C4-2B (cell line): Measurements from ENCODE around the gene ASB13.

Experiments
- H3K27ac ChIP-seq: fragments of 450-650 bp; 2 replicates; pipeline ENCODE4 v1.5.1; 2017
- ZFX ChIP-seq: fragments of 450-650 bp; IDR thresholded peaks from 2 replicates; pipeline ENCODE4 v1.6.1; 2017
- TF ChIP-seq, protein P1 (sequence below): fragments of 450-650 bp; conservative IDR thresholded peaks from 2 replicates; pipeline ENCODE4 v1.5.1; 2017; ENCODE audit warnings: mild to moderate bottlenecking

Gene ASB13

DNA sequence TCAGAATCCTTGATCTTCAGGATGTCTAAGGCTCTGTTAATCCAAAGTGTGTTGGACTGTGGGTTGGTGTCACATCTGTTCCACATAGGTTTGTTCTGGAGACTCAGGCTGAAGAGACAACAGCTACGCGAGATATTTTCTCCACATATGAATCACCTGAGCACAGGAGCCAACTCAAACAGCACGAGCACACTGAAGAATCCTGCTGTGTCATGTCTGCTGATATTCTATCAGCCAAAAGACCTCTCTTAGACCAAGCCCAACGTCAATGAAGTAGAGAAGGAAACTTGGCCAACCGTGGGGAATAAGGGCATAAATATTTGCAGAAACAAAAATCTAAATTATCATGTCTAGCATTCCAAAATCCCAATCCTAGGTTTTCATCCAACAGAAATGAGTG lies 15.5 kb upstream of the ASB13 start:
- H3K27ac ChIP-seq, result no peak overlapping the region
- no peak for TF ChIP-seq ZFX
- TF ChIP-seq, protein P1, sequence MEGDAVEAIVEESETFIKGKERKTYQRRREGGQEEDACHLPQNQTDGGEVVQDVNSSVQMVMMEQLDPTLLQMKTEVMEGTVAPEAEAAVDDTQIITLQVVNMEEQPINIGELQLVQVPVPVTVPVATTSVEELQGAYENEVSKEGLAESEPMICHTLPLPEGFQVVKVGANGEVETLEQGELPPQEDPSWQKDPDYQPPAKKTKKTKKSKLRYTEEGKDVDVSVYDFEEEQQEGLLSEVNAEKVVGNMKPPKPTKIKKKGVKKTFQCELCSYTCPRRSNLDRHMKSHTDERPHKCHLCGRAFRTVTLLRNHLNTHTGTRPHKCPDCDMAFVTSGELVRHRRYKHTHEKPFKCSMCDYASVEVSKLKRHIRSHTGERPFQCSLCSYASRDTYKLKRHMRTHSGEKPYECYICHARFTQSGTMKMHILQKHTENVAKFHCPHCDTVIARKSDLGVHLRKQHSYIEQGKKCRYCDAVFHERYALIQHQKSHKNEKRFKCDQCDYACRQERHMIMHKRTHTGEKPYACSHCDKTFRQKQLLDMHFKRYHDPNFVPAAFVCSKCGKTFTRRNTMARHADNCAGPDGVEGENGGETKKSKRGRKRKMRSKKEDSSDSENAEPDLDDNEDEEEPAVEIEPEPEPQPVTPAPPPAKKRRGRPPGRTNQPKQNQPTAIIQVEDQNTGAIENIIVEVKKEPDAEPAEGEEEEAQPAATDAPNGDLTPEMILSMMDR, result no peak

DNA sequence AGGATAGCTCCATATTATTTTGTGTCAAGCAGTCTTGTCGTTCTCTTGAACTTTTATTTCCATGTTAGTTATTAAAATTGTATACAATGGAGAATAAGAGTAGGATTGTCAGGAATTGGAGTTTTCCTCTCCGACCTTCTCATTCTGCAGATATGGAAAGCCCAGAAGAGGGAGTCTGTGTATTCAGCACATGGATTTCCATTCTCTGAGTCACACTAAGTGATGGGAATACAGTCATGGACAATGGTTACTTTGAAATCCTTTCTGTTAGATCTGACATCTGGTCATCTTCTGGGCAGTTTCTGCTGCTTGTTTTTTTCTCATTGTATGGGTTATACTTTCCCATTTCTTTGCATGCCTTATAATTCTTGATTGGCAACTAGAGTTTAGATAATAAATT lies 13.2 kb upstream of the ASB13 start:
- no peak for TF ChIP-seq ZFX
- TF ChIP-seq, protein P1, result no peak
- no peak overlapping the region for H3K27ac ChIP-seq

DNA sequence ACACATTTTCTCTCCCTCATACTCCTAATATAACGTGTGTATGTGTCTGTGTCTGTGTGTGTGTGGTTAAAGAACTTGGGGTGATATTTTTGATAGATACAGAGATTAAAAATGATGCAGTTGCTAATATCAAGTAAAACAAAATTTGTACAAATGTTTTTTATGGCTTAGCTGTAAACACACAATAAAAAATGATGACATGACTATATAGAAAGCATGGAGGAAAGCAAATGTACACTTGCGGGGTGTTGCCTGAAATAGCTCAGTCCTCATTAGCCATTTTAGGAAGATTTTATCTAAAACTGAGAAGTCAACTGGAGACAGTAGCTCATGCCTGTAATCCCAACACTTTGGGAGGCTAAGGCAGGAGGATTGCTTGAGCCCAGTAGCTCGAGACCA lies 12.6 kb upstream of the ASB13 start:
- no peak overlapping the region for H3K27ac ChIP-seq
- TF ChIP-seq, protein P1, result no peak
- TF ChIP-seq ZFX, result no peak

DNA sequence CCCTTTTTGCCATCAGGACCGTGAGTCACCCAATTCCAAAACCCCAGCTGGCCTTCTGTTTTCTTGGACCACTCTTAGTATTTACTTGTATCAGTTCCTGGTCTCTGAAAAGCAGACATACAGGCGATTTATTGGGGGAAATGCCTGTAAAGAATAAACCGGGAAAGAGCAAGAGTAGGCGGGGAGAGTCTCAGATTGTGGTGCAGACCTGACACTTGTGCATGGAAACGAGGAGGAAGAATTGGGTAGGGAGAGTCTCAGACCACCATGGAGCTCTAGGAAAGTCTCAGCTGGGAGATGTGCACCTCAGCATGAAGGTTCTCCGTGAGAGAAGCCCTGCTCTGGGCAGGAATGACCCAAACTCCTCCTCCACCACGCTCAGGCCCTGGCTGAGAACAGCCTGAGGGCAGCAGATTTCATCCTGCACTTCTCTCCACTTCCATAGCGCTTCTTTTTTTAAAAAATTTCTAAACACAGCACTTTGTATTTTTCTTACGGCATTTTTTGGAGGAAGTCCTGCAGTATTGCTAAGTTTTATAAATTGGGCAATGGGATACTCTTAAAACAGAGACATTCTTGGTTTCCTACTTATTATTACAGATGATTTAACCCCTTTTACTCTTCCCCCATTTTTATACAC lies 12.1 kb upstream of the ASB13 start:
- TF ChIP-seq, protein P1, result no peak
- TF ChIP-seq ZFX, result no peak
- H3K27ac ChIP-seq, result no peak overlapping the region

DNA sequence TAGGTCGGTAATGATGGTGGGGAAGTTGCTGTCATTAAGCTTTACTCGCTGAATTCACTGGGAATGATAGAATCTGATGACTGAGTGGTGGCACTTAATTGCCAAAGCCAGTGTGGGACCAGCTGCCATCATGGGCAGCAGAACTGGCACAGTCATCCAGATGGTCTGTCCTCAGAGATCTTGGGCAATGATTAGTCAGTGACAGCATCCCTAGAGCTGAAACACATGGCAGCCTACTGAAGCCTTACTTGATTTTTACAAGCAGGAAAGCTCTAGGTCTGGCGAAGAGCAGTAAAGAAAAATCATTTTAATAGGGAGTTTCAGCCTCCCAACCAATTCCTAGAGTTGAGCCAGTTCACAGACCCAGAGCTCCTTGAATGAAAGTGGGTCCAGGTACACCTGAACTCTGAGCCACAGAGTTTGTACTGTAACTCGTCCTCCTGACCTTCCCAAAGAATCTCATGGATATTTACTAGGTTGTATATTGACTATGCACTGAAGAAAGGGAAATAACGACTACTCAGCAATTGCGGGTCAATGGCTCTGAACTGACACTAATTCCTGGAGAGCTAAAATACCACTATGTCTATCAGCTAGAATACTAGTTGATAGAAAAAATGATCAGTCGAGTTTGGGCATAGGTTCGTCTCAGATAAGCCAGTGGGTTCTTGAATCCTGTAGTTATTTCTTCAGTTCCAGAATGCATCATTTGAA lies 4.4 kb upstream of the ASB13 start:
- no peak for TF ChIP-seq ZFX
- TF ChIP-seq, protein P1, result no peak
- no peak overlapping the region for H3K27ac ChIP-seq

DNA sequence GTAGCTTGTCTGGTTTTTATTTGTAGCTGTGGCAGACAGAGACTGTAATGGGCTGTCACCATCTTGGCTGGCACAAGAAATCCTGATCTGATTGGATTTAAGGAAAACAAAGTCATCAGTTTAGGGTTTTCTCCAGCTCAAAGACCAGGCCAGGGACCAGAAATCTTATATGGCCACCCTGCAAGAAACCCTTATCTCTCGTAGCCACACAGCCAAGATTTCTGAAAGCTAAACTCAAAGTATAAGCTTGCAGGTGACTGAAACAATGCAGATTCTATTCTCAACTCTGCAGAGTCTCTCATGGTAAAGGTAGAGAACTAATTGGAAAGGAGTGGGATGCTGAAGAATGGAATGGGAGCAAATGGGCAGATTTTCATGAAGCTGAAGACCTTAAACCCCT lies 3.2 kb upstream of the ASB13 start:
- no peak overlapping the region for H3K27ac ChIP-seq
- TF ChIP-seq ZFX, result no peak
- TF ChIP-seq, protein P1, result no peak

DNA sequence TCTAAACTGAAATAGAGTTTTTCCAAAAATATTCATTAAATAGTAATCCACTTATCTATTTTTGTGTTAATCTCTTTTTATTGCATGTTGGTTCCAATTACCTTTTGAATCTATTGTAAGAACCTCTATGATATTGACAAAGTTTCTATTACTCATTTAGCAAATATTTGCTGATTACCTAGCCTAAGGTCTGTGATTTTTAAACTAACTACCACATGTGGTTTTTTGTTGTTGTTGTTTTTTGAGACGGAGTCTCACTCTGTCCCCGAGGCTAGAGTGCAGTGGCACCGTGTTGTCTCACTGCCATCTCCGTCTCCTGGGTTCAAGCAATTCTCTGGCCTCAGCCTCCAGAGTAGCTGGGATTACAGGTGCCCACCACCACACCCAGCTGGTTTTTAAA lies 2.0 kb upstream of the ASB13 start:
- no peak overlapping the region for H3K27ac ChIP-seq
- TF ChIP-seq, protein P1, result no peak
- TF ChIP-seq ZFX, result no peak
